KMS-11 (cell line): ENCODE measurements around the gene KCTD11.
A peak's percentile ranks its signal among the peaks of the same experiment; 100 is the strongest.
"Not testable (repeated sequence)": the region's sequence is repeated elsewhere in the genome, so short reads cannot be mapped to it uniquely, and the experiment has no call there.

Experiments used
- H2AFZ ChIP-seq: fragments of 200-600 bp; sonication (generic); 2 replicates; pipeline ENCODE4 v1.6.1; 2016; ENCODE audit warnings: antibody characterized with exemption, mixed run types, low read depth
- H3K27ac ChIP-seq: fragments of 200-600 bp; sonication (generic); 2 replicates; pipeline ENCODE4 v1.6.1; 2016; ENCODE audit warnings: mild to moderate bottlenecking, mixed run types
- H3K27me3 ChIP-seq: fragments of 200-600 bp; sonication (generic); 2 replicates; pipeline ENCODE4 v1.6.1; 2017; ENCODE audit warnings: mild to moderate bottlenecking, low read depth, mixed run types, moderate library complexity; ENCODE audit not compliant: insufficient read depth
- H3K36me3 ChIP-seq: fragments of 200-600 bp; sonication (generic); 2 replicates; pipeline ENCODE4 v1.6.1; 2017; ENCODE audit warnings: mild to moderate bottlenecking, mixed run types; ENCODE audit not compliant: insufficient read depth
- H3K4me1 ChIP-seq: fragments of 200-600 bp; sonication (generic); 2 replicates; pipeline ENCODE4 v1.6.1; 2016; ENCODE audit warnings: mild to moderate bottlenecking, low read depth, mixed run types; ENCODE audit not compliant: poor library complexity, severe bottlenecking
- H3K4me2 ChIP-seq: fragments of 200-600 bp; sonication (generic); 2 replicates; pipeline ENCODE4 v1.7.0; 2016; ENCODE audit warnings: mild to moderate bottlenecking, mixed run types
- H3K4me3 ChIP-seq: fragments of 200-600 bp; sonication (generic); IDR thresholded peaks from 2 replicates; pipeline ENCODE4 v1.6.1; 2017; ENCODE audit warnings: low read depth, low read length, mixed read lengths; ENCODE audit not compliant: insufficient read depth
- H3K79me2 ChIP-seq: fragments of 200-600 bp; sonication (generic); 2 replicates; pipeline ENCODE4 v1.6.1; 2016; ENCODE audit warnings: low read depth, mixed run types; ENCODE audit not compliant: insufficient read depth
- H3K9ac ChIP-seq: fragments of 200-600 bp; sonication (generic); 2 replicates; pipeline ENCODE4 v1.6.1; 2016; ENCODE audit warnings: mild to moderate bottlenecking, mixed run types
- H4K20me1 ChIP-seq: fragments of 200-600 bp; sonication (generic); 2 replicates; pipeline ENCODE4 v1.6.1; 2016; ENCODE audit warnings: mild to moderate bottlenecking, mixed run types; ENCODE audit not compliant: insufficient read depth
- TF ChIP-seq, protein P1 (sequence below): fragments of 200-600 bp; sonication (generic); conservative IDR thresholded peaks from 2 replicates; pipeline ENCODE4 v1.6.1; 2017; ENCODE audit warnings: low read depth, mild to moderate bottlenecking, antibody characterized with exemption, low read length, moderate library complexity, mixed read lengths

Gene KCTD11

DNA sequence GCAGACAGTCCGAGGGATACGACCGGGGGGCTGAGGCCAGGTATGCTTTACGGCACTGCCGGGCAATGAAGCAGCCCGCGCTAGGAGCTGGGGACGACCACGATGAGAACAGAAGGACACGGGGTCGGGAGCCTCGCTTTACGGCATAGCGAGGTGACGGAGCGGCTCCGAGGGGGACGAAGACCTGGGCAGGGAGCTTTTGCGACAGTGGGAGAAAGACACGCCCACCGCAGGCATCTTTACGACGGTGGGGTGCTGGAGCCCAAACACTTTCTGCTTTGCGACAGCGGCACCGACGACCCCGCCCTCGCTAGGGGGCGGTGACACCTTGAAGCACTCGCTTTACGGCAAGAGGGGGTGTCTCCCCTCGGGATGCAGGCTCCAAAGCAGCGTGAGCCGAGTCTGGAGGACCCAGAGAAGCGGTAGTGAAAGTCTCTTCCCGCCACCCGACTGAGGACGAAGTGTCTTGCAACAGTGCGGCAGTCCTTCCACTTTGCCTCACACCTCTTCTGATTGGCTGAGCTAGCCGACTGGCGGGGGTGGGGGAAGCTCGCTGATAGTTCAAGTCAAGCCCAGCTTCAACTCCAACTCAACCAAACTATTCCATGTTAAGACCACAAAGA lies 22.5 kb upstream of the KCTD11 start:
- Histone ChIP-seq H3K79me2 (no peaks in the 10 kb centered on the region), H3K27me3 (no peaks in the 10 kb centered on the region), H3K9ac (no peak overlapping the region), H3K4me3 (no peak overlapping the region), H3K27ac (no peak overlapping the region), H3K4me1 (no peaks in the 10 kb centered on the region), H3K36me3 (no peaks in the 10 kb centered on the region), H2AFZ (peak overlapping the region; percentile 30; the same call in 1 of the 2 replicates), H4K20me1 (no peaks in the 10 kb centered on the region), H3K4me2 (no peak overlapping the region)
- TF ChIP-seq, protein P1, sequence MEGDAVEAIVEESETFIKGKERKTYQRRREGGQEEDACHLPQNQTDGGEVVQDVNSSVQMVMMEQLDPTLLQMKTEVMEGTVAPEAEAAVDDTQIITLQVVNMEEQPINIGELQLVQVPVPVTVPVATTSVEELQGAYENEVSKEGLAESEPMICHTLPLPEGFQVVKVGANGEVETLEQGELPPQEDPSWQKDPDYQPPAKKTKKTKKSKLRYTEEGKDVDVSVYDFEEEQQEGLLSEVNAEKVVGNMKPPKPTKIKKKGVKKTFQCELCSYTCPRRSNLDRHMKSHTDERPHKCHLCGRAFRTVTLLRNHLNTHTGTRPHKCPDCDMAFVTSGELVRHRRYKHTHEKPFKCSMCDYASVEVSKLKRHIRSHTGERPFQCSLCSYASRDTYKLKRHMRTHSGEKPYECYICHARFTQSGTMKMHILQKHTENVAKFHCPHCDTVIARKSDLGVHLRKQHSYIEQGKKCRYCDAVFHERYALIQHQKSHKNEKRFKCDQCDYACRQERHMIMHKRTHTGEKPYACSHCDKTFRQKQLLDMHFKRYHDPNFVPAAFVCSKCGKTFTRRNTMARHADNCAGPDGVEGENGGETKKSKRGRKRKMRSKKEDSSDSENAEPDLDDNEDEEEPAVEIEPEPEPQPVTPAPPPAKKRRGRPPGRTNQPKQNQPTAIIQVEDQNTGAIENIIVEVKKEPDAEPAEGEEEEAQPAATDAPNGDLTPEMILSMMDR: no peak

DNA sequence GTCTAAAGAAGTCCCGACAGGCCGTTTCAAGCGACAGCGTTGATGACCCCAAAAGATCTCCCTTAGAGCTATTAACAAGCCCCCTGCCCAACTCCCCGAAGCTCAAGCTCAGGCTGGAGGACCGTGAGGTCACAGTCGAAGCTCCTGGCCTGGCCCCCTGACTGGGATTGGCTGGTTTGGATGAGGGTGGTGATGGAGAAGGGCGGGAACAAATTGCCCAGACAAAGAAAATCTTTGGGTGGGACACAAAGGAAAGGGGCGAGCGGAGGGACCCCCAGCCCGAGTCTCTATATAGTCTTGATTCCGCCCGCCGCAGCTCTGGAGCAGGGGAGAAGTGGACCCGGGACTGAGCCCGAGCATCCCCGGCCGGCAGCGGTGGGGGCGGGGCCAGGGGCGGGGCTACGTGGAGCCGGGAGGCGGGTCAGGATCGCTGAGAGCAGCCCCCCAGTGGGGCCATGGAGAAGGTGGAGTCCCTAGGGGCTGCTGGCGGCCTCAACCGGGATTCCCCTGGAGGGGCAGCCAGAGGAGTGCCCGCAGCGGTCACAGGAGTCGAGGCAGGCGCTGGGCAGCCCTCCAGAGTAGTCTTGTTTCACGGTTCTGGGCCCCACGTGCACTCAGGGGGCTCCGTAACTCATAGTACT lies 21.8 kb upstream of the KCTD11 start:
- no peaks in the 10 kb centered on the region for H3K27me3 ChIP-seq
- no peak overlapping the region for H2AFZ ChIP-seq
- H3K9ac ChIP-seq: no peak overlapping the region
- no peak overlapping the region for H3K27ac ChIP-seq
- H4K20me1 ChIP-seq: no peaks in the 10 kb centered on the region
- no peaks in the 10 kb centered on the region for H3K79me2 ChIP-seq
- TF ChIP-seq, protein P1: no peak
- H3K36me3 ChIP-seq: no peaks in the 10 kb centered on the region
- H3K4me2 ChIP-seq: no peak overlapping the region
- no peaks in the 10 kb centered on the region for H3K4me1 ChIP-seq
- H3K4me3 ChIP-seq: no peak overlapping the region

DNA sequence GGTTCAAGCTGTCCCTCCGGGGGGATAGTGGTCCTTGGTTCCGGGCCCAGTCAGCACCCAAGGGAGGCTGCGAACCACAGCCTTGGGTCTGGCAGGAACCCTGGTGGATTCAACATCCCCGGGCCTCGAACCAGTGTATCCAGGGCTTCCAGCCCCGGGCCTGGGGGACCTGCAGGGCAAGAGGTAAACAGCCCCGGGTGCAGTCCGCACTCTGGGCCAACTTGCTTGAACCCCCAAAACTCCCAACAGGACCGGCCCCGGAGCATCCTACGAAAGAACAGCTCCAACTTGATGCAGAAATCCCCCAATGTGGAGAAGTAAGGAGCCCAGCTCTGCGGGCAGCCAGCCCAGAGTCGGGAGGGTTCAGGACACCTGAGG lies 21.3 kb upstream of the KCTD11 start:
- no peaks in the 10 kb centered on the region for H3K36me3 ChIP-seq
- no peak overlapping the region for H3K4me2 ChIP-seq
- H3K4me1 ChIP-seq: no peaks in the 10 kb centered on the region
- no peak overlapping the region for H3K4me3 ChIP-seq
- no peaks in the 10 kb centered on the region for H3K79me2 ChIP-seq
- H4K20me1 ChIP-seq: no peaks in the 10 kb centered on the region
- H3K9ac ChIP-seq: no peak overlapping the region
- TF ChIP-seq, protein P1: no peak
- H3K27ac ChIP-seq: no peak overlapping the region
- no peaks in the 10 kb centered on the region for H3K27me3 ChIP-seq
- no peak overlapping the region for H2AFZ ChIP-seq

DNA sequence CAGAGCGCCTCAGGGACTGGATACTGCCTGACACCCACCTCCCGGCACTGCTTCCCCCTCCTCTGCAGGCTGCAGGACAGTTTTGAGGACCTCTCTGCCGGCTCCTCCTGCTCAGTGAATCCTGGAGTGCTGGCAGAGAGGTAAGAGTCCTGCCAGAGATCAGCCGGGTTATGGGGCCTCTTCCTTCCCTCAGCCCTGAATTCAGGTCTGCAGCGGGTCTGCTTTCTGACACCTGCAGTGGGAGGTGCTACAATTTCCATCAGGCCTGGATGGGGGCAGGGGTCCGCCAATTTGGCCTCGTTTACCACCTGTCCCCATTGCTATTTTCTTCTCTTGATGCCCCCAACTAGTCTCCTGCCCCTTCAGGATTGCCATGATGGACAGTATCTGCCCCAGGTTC lies 19.9 kb upstream of the KCTD11 start:
- H3K27ac ChIP-seq: no peak overlapping the region
- no peaks in the 10 kb centered on the region for H3K36me3 ChIP-seq
- no peak overlapping the region for H2AFZ ChIP-seq
- no peaks in the 10 kb centered on the region for H3K79me2 ChIP-seq
- TF ChIP-seq, protein P1: no peak
- H4K20me1 ChIP-seq: no peaks in the 10 kb centered on the region
- no peaks in the 10 kb centered on the region for H3K4me1 ChIP-seq
- H3K27me3 ChIP-seq: no peaks in the 10 kb centered on the region
- H3K4me3 ChIP-seq: no peak overlapping the region
- no peak overlapping the region for H3K9ac ChIP-seq
- H3K4me2 ChIP-seq: no peak overlapping the region

DNA sequence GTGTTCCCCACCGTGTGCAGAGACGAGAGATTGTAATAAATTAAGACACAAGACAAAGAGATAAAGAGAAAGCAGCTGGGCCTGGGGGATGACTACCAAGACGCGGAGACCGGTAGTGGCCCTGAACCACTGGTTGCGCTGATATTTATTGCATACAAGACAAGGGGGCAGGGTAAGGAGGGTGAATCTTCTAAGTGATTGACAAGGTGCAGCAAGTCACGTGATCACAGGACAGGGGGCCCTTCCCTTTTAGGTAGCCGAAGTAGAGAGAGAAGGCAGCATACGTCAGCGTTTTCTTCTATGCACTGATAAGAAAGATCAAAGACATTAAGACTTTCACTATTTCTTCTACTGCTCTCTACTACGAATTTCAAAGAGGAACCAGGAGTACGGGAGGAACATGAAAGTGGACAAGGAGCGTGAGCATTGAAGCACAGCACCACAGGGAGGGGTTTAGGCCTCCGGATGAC lies 19.3 kb upstream of the KCTD11 start:
- H3K4me3 ChIP-seq, H2AFZ ChIP-seq, H3K27me3 ChIP-seq, H3K4me1 ChIP-seq, H3K79me2 ChIP-seq, H4K20me1 ChIP-seq, H3K27ac ChIP-seq, H3K36me3 ChIP-seq, H3K9ac ChIP-seq, H3K4me2 ChIP-seq: not testable (repeated sequence)
